Measurements from ENCODE around the gene LHX4. TPM values are rescaled to one million over a fixed set of nuclear protein-coding genes. Genes with fewer than 3 reads are reported as not detected.

The LHX4 gene
- total RNA-seq, 4 donors from 2014 or later, result not detected

GRCh38 chr1:180246579-180246978, 16.5 kb downstream of the LHX4 start:
- peaks cover 59% of the 10 kb centered on the region for H3K27me3 ChIP-seq
- no peak for ATAC-seq
- no peak overlapping the region for H3K27ac ChIP-seq
- no peak for TF ChIP-seq POLR2AphosphoS5 (IDR thresholded peaks at IDR 0.05)
- no peak for TF ChIP-seq CTCF (IDR thresholded peaks at IDR 0.05)
- TF ChIP-seq EP300 (IDR thresholded peaks at IDR 0.05), result no peak
- TF ChIP-seq POLR2A (IDR thresholded peaks at IDR 0.05), result no peak
- no peaks in the 10 kb centered on the region for H3K4me1 ChIP-seq
- H3K36me3 ChIP-seq, result no peaks in the 10 kb centered on the region
- 79 to 87% methylated on average over 5 of the region's 5 CpGs for WGBS, 2 donors (ENCODE audit: low coverage in 1 of 2)
- no peaks in the 10 kb centered on the region for H3K9me3 ChIP-seq
- no peak overlapping the region for H3K4me3 ChIP-seq

- WGBS, 2 donors (ENCODE audit: low coverage in 1 of 2), result 71 to 80% methylated on average over 1 to 3 of the region's 3 CpGs
- Histone ChIP-seq H3K36me3 (no peaks in the 10 kb centered on the region), H3K4me3 (no peak overlapping the region), H3K27me3 (peaks cover 59% of the 10 kb centered on the region), H3K4me1 (no peaks in the 10 kb centered on the region), H3K27ac (no peak overlapping the region), H3K9me3 (no peaks in the 10 kb centered on the region)
- no peak for ATAC-seq
- TF ChIP-seq EP300 (IDR thresholded peaks at IDR 0.05), result no peak
- TF ChIP-seq CTCF (IDR thresholded peaks at IDR 0.05), result no peak
- TF ChIP-seq POLR2A (IDR thresholded peaks at IDR 0.05), result no peak
- no peak for TF ChIP-seq POLR2AphosphoS5 (IDR thresholded peaks at IDR 0.05)
These were observed 17.0 kb downstream of the LHX4 start for GRCh38 chr1:180247061-180247460.

- TF ChIP-seq POLR2A (IDR thresholded peaks at IDR 0.05) (no peak), EP300 (IDR thresholded peaks at IDR 0.05) (no peak), POLR2AphosphoS5 (IDR thresholded peaks at IDR 0.05) (no peak), CTCF (IDR thresholded peaks at IDR 0.05) (no peak)
- Histone ChIP-seq H3K4me3 (no peak overlapping the region), H3K4me1 (no peaks in the 10 kb centered on the region), H3K9me3 (no peaks in the 10 kb centered on the region), H3K27me3 (peaks cover 59% of the 10 kb centered on the region), H3K27ac (no peak overlapping the region), H3K36me3 (no peaks in the 10 kb centered on the region)
- ATAC-seq, result no peak
- WGBS, 2 donors (ENCODE audit: low coverage in 1 of 2), result 30 to 83% methylated on average over 1 of the region's 4 CpGs
These were observed 17.5 kb downstream of the LHX4 start for GRCh38 chr1:180247580-180247979.

- no peak for ATAC-seq
- WGBS, 2 donors (ENCODE audit: low coverage in 1 of 2), result no CpG with 5 or more reads among the region's 7 CpGs
- Histone ChIP-seq H3K27ac (no peak overlapping the region), H3K4me3 (no peak overlapping the region), H3K9me3 (no peaks in the 10 kb centered on the region), H3K4me1 (no peaks in the 10 kb centered on the region), H3K27me3 (peaks cover 59% of the 10 kb centered on the region), H3K36me3 (no peaks in the 10 kb centered on the region)
- TF ChIP-seq POLR2A (IDR thresholded peaks at IDR 0.05) (no peak), CTCF (IDR thresholded peaks at IDR 0.05) (no peak), POLR2AphosphoS5 (IDR thresholded peaks at IDR 0.05) (no peak), EP300 (IDR thresholded peaks at IDR 0.05) (no peak)
These were observed 18.1 kb downstream of the LHX4 start for GRCh38 chr1:180248176-180248575.

- TF ChIP-seq CTCF (IDR thresholded peaks at IDR 0.05) (no peak), POLR2AphosphoS5 (IDR thresholded peaks at IDR 0.05) (no peak), POLR2A (IDR thresholded peaks at IDR 0.05) (no peak), EP300 (IDR thresholded peaks at IDR 0.05) (no peak)
- peaks cover 60% of the 10 kb centered on the region for H3K27me3 ChIP-seq
- no peaks in the 10 kb centered on the region for H3K36me3 ChIP-seq
- 55 to 81% methylated on average over 7 to 8 of the region's 11 CpGs for WGBS, 2 donors (ENCODE audit: low coverage in 1 of 2)
- no peak overlapping the region for H3K4me3 ChIP-seq
- ATAC-seq, result no peak
- no peaks in the 10 kb centered on the region for H3K9me3 ChIP-seq
- H3K4me1 ChIP-seq, result no peaks in the 10 kb centered on the region
- no peak overlapping the region for H3K27ac ChIP-seq
These were observed 18.9 kb downstream of the LHX4 start for GRCh38 chr1:180248731-180249681.

Measured in gastroesophageal sphincter (tissue), 4 donors.